Chondrocyte (in vitro differentiated cells): Measurements from ENCODE around the gene MPZL1. TPM values are rescaled to one million over a fixed set of nuclear protein-coding genes. Genes with fewer than 3 reads are reported as not detected.

Experiments
- DNase-seq: peaks from one replicate; pipeline ENCODE4 v3.0.0; 2021; ENCODE audit warnings: mixed read lengths, low spot score
- H3K27ac Mint-ChIP-seq: one replicate; pipeline ENCODE4 v1.8.0; 2021; ENCODE audit warnings: mild to moderate bottlenecking, moderate library complexity, mixed read lengths; ENCODE audit not compliant: unreplicated experiment
- H3K27me3 Mint-ChIP-seq: 2 replicates; pipeline ENCODE4 v1.8.0; 2021; ENCODE audit warnings: low read depth, mixed read lengths
- H3K36me3 Mint-ChIP-seq: 2 replicates; pipeline ENCODE4 v1.8.0; 2021; ENCODE audit warnings: low read depth, mixed read lengths
- H3K4me1 Mint-ChIP-seq: 2 replicates; pipeline ENCODE4 v1.8.0; 2021; ENCODE audit warnings: low read depth, mild to moderate bottlenecking, mixed read lengths
- H3K4me3 Mint-ChIP-seq: one replicate; pipeline ENCODE4 v1.8.0; 2021; ENCODE audit warnings: mild to moderate bottlenecking, moderate library complexity, mixed read lengths; ENCODE audit not compliant: unreplicated experiment
- H3K9me3 Mint-ChIP-seq: 2 replicates; pipeline ENCODE4 v1.8.0; 2021; ENCODE audit warnings: low read depth, mixed read lengths
- total RNA-seq: library from RNA; stranded (reverse); gene quantifications from 3 replicates; pipeline ENCODE4 v1.2.1, GENCODE V29; 2021
- TF ChIP-seq, protein P1 (sequence below): fragments of 200-600 bp; sonication (generic); IDR thresholded peaks from 2 replicates; pipeline ENCODE4 v1.5.0; 2021; ENCODE audit warnings: antibody characterized with exemption, mild to moderate bottlenecking, moderate library complexity

Gene MPZL1
- total RNA-seq, 1 donor from 2014 or later: 198 TPM

DNA sequence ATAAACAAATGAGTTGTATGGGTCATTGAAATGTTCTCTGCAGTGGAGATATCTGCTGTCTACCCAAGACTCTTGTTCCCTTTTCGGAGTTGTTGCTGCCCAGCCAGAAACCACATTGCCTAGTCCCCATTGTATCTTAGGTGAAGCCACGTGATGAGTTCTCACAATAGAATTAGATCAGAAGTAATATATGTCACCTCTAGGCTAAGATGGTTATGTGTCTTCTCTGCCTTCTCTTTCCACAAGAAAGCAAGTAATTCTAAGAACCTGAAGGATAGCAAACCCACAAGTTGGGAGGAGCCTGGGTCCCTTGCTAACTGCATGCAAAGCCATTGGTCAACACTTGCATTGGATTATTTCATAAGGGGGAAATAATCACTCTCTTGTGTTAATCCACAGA, 115.5 kb downstream of the MPZL1 start:
- H3K4me3 Mint-ChIP-seq: no peak overlapping the region
- no peaks in the 10 kb centered on the region for H3K4me1 Mint-ChIP-seq
- H3K36me3 Mint-ChIP-seq: no peaks in the 10 kb centered on the region
- no peak overlapping the region for H3K27ac Mint-ChIP-seq
- no peaks in the 10 kb centered on the region for H3K27me3 Mint-ChIP-seq
- no peak for DNase-seq
- no peaks in the 10 kb centered on the region for H3K9me3 Mint-ChIP-seq
- TF ChIP-seq, protein P1, sequence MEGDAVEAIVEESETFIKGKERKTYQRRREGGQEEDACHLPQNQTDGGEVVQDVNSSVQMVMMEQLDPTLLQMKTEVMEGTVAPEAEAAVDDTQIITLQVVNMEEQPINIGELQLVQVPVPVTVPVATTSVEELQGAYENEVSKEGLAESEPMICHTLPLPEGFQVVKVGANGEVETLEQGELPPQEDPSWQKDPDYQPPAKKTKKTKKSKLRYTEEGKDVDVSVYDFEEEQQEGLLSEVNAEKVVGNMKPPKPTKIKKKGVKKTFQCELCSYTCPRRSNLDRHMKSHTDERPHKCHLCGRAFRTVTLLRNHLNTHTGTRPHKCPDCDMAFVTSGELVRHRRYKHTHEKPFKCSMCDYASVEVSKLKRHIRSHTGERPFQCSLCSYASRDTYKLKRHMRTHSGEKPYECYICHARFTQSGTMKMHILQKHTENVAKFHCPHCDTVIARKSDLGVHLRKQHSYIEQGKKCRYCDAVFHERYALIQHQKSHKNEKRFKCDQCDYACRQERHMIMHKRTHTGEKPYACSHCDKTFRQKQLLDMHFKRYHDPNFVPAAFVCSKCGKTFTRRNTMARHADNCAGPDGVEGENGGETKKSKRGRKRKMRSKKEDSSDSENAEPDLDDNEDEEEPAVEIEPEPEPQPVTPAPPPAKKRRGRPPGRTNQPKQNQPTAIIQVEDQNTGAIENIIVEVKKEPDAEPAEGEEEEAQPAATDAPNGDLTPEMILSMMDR: no peak

DNA sequence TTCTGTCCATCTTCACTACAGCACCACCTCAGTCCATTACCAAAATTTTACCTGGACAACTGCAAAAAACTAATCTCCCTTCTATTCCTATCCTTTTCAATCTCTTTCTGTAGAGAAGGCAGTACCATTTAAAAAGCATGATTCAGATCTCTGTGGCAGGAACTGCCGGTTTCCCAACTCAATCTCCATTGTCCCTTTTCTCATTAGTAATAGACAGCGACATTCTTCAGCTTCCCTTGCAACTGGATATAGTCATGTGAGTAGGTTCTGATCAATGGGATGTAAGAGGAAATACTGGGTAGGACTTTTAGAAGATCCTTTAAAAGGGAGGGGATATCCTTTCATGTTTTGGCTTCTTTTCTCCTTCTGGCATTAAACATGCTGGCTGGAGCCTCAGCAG, 117.2 kb downstream of the MPZL1 start:
- Mint-ChIP-seq H3K36me3 (no peaks in the 10 kb centered on the region), H3K27ac (no peak overlapping the region), H3K4me1 (no peaks in the 10 kb centered on the region), H3K27me3 (no peaks in the 10 kb centered on the region), H3K9me3 (no peaks in the 10 kb centered on the region), H3K4me3 (no peak overlapping the region)
- DNase-seq: no peak
- TF ChIP-seq, protein P1: no peak

Other genes with a start within 250 kb of the MPZL1 start
- not detected in 3 replicates for gene CD247, start 203.5 kb upstream of the MPZL1 start, total RNA-seq
- gene CREG1, start 168.2 kb upstream of the MPZL1 start, total RNA-seq: 48.6 to 56.0 TPM (median 51.2 TPM) in 3 replicates
- gene RCSD1, start 91.8 kb upstream of the MPZL1 start, total RNA-seq: 1.1 to 1.4 TPM in 2 of 3 replicates, not detected in the other
- gene ADCY10, start 192.2 kb downstream of the MPZL1 start, total RNA-seq: 0.07 to 0.51 TPM (median 0.10 TPM) in 3 replicates
- 48.0 to 53.2 TPM (median 49.4 TPM) in 3 replicates for gene DCAF6, start 214.7 kb downstream of the MPZL1 start, total RNA-seq
- gene MPC2, start 215.1 kb downstream of the MPZL1 start, total RNA-seq: 50.4 to 65.1 TPM (median 51.6 TPM) in 3 replicates